ENCODE results near the gene FBXW4.

DNA sequence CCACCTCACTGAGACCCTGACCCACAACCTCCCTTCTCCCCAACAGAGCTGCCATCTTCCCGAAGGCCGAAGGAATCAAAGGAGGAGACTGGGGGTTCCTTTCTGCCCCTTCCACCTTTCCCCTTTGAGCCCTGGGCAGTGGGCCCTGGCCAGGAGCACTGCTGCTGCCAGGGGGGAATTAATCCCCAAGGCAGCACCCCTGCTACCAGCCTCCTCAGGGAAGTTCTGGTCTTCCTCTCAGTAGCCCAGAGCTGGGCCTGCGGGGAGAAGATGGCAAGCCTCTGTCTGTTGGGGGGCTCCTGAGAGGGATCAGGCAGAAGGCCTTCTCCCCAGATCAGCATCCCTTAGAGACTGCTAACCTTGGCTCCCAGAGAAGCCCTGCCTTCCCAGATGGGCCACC is 81.3 kb downstream of the FBXW4 start:
- TF ChIP-seq, protein P1, sequence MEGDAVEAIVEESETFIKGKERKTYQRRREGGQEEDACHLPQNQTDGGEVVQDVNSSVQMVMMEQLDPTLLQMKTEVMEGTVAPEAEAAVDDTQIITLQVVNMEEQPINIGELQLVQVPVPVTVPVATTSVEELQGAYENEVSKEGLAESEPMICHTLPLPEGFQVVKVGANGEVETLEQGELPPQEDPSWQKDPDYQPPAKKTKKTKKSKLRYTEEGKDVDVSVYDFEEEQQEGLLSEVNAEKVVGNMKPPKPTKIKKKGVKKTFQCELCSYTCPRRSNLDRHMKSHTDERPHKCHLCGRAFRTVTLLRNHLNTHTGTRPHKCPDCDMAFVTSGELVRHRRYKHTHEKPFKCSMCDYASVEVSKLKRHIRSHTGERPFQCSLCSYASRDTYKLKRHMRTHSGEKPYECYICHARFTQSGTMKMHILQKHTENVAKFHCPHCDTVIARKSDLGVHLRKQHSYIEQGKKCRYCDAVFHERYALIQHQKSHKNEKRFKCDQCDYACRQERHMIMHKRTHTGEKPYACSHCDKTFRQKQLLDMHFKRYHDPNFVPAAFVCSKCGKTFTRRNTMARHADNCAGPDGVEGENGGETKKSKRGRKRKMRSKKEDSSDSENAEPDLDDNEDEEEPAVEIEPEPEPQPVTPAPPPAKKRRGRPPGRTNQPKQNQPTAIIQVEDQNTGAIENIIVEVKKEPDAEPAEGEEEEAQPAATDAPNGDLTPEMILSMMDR (IDR thresholded peaks at IDR 0.05), result no peak
- no peak for TF ChIP-seq ZFX (IDR thresholded peaks at IDR 0.05; ENCODE audit: borderline replicate concordance)

Data from 22Rv1 (cell line).